GM23338 (cell line): Measurements from ENCODE around the gene THBS3. TPM values are rescaled to one million over a fixed set of nuclear protein-coding genes. Genes with fewer than 3 reads are reported as not detected.

Experiments used
- ATAC-seq: fragments of 200-7000 bp; cut with Tn5 transposase; 3 replicates; pipeline ENCODE4 v1.9.1; 2020
- DNase-seq: peaks from one replicate; pipeline ENCODE4 v3.0.0-alpha.2; 2015; ENCODE audit warnings: low spot score
- H2AFZ ChIP-seq: fragments of 200-600 bp; sonication (generic); 2 replicates; pipeline ENCODE4 v1.8.0; 2016; ENCODE audit warnings: antibody characterized with exemption, mild to moderate bottlenecking, moderate library complexity
- H3F3A ChIP-seq: fragments of 200-600 bp; sonication (generic); replicated peaks from 2 replicates; pipeline ENCODE4 v1.8.0; 2017; ENCODE audit warnings: antibody characterized with exemption, mixed run types, low read depth
- H3K27ac ChIP-seq: fragments of 200-600 bp; sonication (generic); 2 replicates; pipeline ENCODE4 v1.6.1; 2016; ENCODE audit warnings: low read depth
- H3K27me3 ChIP-seq: fragments of 200-600 bp; sonication (generic); 2 replicates; pipeline ENCODE4 v1.8.0; 2016; ENCODE audit warnings: mild to moderate bottlenecking, mixed run types, moderate library complexity; ENCODE audit not compliant: insufficient read depth
- H3K36me3 ChIP-seq: fragments of 200-600 bp; sonication (generic); 2 replicates; pipeline ENCODE4 v1.8.0; 2016; ENCODE audit warnings: mild to moderate bottlenecking; ENCODE audit not compliant: insufficient read depth
- H3K4me1 ChIP-seq: fragments of 200-600 bp; sonication (generic); 2 replicates; pipeline ENCODE4 v1.8.0; 2016; ENCODE audit warnings: mild to moderate bottlenecking, moderate library complexity; ENCODE audit not compliant: insufficient read depth
- H3K4me2 ChIP-seq: fragments of 200-600 bp; sonication (generic); 2 replicates; pipeline ENCODE4 v1.7.1; 2017; ENCODE audit warnings: mixed run types
- H3K4me3 ChIP-seq: fragments of 200-600 bp; sonication (generic); 2 replicates; pipeline ENCODE4 v1.6.1; 2016; ENCODE audit warnings: mixed run types
- H3K79me2 ChIP-seq: fragments of 200-600 bp; sonication (generic); replicated peaks from 2 replicates; pipeline ENCODE4 v1.8.0; 2017; ENCODE audit warnings: mild to moderate bottlenecking; ENCODE audit not compliant: insufficient read depth
- H3K9me2 ChIP-seq: fragments of 200-600 bp; sonication (generic); 2 replicates; pipeline ENCODE4 v1.8.0; 2017; ENCODE audit not compliant: insufficient read depth
- H4K20me1 ChIP-seq: fragments of 200-600 bp; sonication (generic); replicated peaks from 2 replicates; pipeline ENCODE4 v1.8.0; 2017; ENCODE audit warnings: mild to moderate bottlenecking; ENCODE audit not compliant: insufficient read depth
- H3K27ac Mint-ChIP-seq: 2 replicates; pipeline ENCODE4 v1.8.0; 2020; ENCODE audit warnings: inconsistent platforms, mild to moderate bottlenecking, moderate library complexity, mixed read lengths
- H3K27me3 Mint-ChIP-seq: 3 replicates; pipeline ENCODE4 v1.8.0; 2022; ENCODE audit warnings: low read depth, mild to moderate bottlenecking, moderate library complexity, mixed read lengths, inconsistent platforms; ENCODE audit not compliant: insufficient read depth, poor library complexity
- H3K36me3 Mint-ChIP-seq: 3 replicates; pipeline ENCODE4 v1.8.0; 2021; ENCODE audit warnings: low read depth, mild to moderate bottlenecking, inconsistent platforms, moderate library complexity, mixed read lengths
- H3K4me1 Mint-ChIP-seq: 3 replicates; pipeline ENCODE4 v1.8.0; 2020; ENCODE audit warnings: mild to moderate bottlenecking, inconsistent platforms, mixed read lengths
- H3K4me3 Mint-ChIP-seq: 3 replicates; pipeline ENCODE4 v1.8.0; 2021; ENCODE audit warnings: moderate library complexity, mild to moderate bottlenecking, inconsistent platforms, mixed read lengths
- H3K9me3 Mint-ChIP-seq: 3 replicates; pipeline ENCODE4 v1.8.0; 2020; ENCODE audit warnings: moderate library complexity, mild to moderate bottlenecking, inconsistent platforms, mixed read lengths
- NANOG ChIP-seq: IDR thresholded peaks from 2 replicates; pipeline ENCODE4 v1.6.1; 2016; ENCODE audit warnings: antibody characterized with exemption, borderline replicate concordance
- POLR2AphosphoS5 ChIP-seq: IDR thresholded peaks from 2 replicates; pipeline ENCODE4 v1.6.1; 2016; ENCODE audit warnings: antibody characterized with exemption, low read depth
- ZNF114 ChIP-seq: fragments of 250-450 bp; sonication (Bioruptor Pico); IDR thresholded peaks from 2 replicates; pipeline ENCODE4 v1.5.0; 2020; ENCODE audit warnings: mild to moderate bottlenecking, moderate library complexity
- ZNF331 ChIP-seq: fragments of 250-450 bp; sonication (Bioruptor Pico); IDR thresholded peaks from 2 replicates; pipeline ENCODE4 v1.5.0; 2020; ENCODE audit warnings: low read depth, mild to moderate bottlenecking, moderate library complexity
- polyA plus RNA-seq: library from polyadenylated mRNA; unstranded; fragments of >200 nt; fragmentation: Nextera tagmentation; extraction: Ambion mirVana; gene quantifications from 2 replicates; pipeline ENCODE4 v1.2.1, GENCODE V29; 2016
- total RNA-seq: library from RNA; depleted of rRNA; stranded (reverse); fragments of >200 nt; shearing (Covaris generic); gene quantifications from 2 replicates; pipeline ENCODE4 v1.2.3, GENCODE V29; 2014
- TF ChIP-seq, protein P1 (sequence below): IDR thresholded peaks from one replicate; pipeline ENCODE4 v1.6.1; 2018; ENCODE audit warnings: antibody characterized with exemption; ENCODE audit not compliant: unreplicated experiment
- TF ChIP-seq, protein P2 (sequence below): fragments of 250-450 bp; sonication (Bioruptor Pico); IDR thresholded peaks from 2 replicates; pipeline ENCODE4 v1.5.0; 2020; ENCODE audit warnings: mild to moderate bottlenecking, moderate library complexity
- TF ChIP-seq, protein P3 (sequence below), 2 experiments: fragments of 200-600 bp in 1 of 2; sonication (generic) in 1 of 2; conservative IDR thresholded peaks; 2 replicates each; pipeline versions ENCODE4 v1.5.1 to v1.6.1; 2016 to 2017; ENCODE audit warnings: antibody characterized with exemption in 2 of 2, low read depth in 2 of 2, mild to moderate bottlenecking in 2 of 2, moderate library complexity in 1 of 2

The THBS3 gene
- total and polyA plus RNA-seq, 2 experiments from 2014 or later, result 1.2 to 4.3 TPM

DNA sequence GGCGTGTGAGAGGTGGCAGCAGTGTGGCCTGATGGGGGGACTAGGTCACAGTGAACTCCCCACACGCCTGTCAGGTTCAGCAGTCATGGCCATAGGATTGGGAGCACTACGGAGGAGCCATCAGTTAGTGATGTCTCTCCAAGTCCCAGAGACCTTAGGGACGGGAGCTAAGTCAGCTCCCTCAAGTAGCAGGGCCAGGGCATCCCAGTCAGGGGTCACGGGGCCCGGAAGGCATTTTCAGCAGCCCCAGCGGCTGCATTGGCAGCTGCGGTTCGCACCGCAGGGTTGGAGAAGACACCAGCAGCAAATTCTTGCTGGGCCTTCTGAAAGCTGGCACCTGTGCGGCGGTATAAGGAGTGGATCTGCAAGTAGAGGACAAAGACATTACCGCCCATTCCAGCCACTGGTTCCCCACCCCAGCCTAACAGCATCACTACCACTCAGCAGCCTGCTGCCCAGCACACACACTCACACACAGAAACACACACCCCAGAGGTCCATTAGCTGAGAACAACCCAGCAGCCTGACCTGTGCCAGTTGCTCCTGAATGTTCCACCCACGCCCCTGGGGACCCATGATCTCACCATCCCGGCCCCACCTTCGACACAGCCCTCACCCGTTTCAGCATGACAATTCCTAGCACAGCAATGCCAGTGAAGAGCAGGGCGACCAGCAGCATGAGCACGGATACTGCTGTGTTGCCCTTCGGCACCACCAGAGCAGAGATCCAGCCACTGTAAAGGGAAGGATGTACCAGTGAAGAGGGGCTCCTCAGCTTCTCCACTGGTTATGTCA lies 48.6 kb upstream of the THBS3 start:
- no peak for TF ChIP-seq NANOG
- TF ChIP-seq, protein P1, sequence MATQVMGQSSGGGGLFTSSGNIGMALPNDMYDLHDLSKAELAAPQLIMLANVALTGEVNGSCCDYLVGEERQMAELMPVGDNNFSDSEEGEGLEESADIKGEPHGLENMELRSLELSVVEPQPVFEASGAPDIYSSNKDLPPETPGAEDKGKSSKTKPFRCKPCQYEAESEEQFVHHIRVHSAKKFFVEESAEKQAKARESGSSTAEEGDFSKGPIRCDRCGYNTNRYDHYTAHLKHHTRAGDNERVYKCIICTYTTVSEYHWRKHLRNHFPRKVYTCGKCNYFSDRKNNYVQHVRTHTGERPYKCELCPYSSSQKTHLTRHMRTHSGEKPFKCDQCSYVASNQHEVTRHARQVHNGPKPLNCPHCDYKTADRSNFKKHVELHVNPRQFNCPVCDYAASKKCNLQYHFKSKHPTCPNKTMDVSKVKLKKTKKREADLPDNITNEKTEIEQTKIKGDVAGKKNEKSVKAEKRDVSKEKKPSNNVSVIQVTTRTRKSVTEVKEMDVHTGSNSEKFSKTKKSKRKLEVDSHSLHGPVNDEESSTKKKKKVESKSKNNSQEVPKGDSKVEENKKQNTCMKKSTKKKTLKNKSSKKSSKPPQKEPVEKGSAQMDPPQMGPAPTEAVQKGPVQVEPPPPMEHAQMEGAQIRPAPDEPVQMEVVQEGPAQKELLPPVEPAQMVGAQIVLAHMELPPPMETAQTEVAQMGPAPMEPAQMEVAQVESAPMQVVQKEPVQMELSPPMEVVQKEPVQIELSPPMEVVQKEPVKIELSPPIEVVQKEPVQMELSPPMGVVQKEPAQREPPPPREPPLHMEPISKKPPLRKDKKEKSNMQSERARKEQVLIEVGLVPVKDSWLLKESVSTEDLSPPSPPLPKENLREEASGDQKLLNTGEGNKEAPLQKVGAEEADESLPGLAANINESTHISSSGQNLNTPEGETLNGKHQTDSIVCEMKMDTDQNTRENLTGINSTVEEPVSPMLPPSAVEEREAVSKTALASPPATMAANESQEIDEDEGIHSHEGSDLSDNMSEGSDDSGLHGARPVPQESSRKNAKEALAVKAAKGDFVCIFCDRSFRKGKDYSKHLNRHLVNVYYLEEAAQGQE, result no peak
- TF ChIP-seq, protein P2, sequence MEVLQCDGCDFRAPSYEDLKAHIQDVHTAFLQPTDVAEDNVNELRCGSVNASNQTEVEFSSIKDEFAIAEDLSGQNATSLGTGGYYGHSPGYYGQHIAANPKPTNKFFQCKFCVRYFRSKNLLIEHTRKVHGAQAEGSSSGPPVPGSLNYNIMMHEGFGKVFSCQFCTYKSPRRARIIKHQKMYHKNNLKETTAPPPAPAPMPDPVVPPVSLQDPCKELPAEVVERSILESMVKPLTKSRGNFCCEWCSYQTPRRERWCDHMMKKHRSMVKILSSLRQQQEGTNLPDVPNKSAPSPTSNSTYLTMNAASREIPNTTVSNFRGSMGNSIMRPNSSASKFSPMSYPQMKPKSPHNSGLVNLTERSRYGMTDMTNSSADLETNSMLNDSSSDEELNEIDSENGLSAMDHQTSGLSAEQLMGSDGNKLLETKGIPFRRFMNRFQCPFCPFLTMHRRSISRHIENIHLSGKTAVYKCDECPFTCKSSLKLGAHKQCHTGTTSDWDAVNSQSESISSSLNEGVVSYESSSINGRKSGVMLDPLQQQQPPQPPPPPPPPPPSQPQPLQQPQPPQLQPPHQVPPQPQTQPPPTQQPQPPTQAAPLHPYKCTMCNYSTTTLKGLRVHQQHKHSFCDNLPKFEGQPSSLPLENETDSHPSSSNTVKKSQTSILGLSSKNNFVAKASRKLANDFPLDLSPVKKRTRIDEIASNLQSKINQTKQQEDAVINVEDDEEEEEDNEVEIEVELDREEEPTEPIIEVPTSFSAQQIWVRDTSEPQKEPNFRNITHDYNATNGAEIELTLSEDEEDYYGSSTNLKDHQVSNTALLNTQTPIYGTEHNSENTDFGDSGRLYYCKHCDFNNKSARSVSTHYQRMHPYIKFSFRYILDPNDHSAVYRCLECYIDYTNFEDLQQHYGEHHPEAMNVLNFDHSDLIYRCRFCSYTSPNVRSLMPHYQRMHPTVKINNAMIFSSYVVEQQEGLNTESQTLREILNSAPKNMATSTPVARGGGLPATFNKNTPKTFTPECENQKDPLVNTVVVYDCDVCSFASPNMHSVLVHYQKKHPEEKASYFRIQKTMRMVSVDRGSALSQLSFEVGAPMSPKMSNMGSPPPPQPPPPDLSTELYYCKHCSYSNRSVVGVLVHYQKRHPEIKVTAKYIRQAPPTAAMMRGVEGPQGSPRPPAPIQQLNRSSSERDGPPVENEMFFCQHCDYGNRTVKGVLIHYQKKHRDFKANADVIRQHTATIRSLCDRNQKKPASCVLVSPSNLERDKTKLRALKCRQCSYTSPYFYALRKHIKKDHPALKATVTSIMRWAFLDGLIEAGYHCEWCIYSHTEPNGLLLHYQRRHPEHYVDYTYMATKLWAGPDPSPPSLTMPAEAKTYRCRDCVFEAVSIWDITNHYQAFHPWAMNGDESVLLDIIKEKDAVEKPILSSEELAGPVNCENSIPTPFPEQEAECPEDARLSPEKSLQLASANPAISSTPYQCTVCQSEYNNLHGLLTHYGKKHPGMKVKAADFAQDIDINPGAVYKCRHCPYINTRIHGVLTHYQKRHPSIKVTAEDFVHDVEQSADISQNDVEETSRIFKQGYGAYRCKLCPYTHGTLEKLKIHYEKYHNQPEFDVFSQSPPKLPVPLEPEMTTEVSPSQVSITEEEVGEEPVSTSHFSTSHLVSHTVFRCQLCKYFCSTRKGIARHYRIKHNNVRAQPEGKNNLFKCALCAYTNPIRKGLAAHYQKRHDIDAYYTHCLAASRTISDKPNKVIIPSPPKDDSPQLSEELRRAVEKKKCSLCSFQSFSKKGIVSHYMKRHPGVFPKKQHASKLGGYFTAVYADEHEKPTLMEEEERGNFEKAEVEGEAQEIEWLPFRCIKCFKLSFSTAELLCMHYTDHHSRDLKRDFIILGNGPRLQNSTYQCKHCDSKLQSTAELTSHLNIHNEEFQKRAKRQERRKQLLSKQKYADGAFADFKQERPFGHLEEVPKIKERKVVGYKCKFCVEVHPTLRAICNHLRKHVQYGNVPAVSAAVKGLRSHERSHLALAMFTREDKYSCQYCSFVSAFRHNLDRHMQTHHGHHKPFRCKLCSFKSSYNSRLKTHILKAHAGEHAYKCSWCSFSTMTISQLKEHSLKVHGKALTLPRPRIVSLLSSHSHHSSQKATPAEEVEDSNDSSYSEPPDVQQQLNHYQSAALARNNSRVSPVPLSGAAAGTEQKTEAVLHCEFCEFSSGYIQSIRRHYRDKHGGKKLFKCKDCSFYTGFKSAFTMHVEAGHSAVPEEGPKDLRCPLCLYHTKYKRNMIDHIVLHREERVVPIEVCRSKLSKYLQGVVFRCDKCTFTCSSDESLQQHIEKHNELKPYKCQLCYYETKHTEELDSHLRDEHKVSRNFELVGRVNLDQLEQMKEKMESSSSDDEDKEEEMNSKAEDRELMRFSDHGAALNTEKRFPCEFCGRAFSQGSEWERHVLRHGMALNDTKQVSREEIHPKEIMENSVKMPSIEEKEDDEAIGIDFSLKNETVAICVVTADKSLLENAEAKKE (CRISPR knock-in tag), result no peak
- TF ChIP-seq, protein P3, sequence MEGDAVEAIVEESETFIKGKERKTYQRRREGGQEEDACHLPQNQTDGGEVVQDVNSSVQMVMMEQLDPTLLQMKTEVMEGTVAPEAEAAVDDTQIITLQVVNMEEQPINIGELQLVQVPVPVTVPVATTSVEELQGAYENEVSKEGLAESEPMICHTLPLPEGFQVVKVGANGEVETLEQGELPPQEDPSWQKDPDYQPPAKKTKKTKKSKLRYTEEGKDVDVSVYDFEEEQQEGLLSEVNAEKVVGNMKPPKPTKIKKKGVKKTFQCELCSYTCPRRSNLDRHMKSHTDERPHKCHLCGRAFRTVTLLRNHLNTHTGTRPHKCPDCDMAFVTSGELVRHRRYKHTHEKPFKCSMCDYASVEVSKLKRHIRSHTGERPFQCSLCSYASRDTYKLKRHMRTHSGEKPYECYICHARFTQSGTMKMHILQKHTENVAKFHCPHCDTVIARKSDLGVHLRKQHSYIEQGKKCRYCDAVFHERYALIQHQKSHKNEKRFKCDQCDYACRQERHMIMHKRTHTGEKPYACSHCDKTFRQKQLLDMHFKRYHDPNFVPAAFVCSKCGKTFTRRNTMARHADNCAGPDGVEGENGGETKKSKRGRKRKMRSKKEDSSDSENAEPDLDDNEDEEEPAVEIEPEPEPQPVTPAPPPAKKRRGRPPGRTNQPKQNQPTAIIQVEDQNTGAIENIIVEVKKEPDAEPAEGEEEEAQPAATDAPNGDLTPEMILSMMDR (conservative IDR thresholded peaks at IDR 0.05; ENCODE audit: low read depth in 2 of 2), result no peak
- no peak for TF ChIP-seq ZNF331 (CRISPR knock-in tag)
- no peak for TF ChIP-seq ZNF114 (CRISPR knock-in tag)
- TF ChIP-seq POLR2AphosphoS5, result no peak
- H3K4me3 Mint-ChIP-seq, result peak overlapping the region; percentile 83
- H3F3A ChIP-seq, result peaks cover 14% of the 10 kb centered on the region
- H3K4me2 ChIP-seq, result peak overlapping the region; percentile 98
- H2AFZ ChIP-seq, result peak overlapping the region; percentile 88
- H3K27me3 Mint-ChIP-seq, result peaks cover 16% of the 10 kb centered on the region
- no peaks in the 10 kb centered on the region for H4K20me1 ChIP-seq
- peaks cover 26% of the 10 kb centered on the region for H3K4me1 Mint-ChIP-seq
- H3K27ac ChIP-seq, result peak overlapping the region; percentile 76; the same call in 1 of the 2 replicates
- peaks cover 18% of the 10 kb centered on the region for H3K4me1 ChIP-seq
- H3K27ac Mint-ChIP-seq, result peak overlapping the region; percentile 57
- H3K9me3 Mint-ChIP-seq, result no peaks in the 10 kb centered on the region
- no peaks in the 10 kb centered on the region for H3K27me3 ChIP-seq
- peaks cover 27% of the 10 kb centered on the region for H3K36me3 Mint-ChIP-seq
- peaks cover 8% of the 10 kb centered on the region for H3K79me2 ChIP-seq
- peaks cover 9% of the 10 kb centered on the region; the same call in 1 of the 2 replicates for H3K36me3 ChIP-seq
- no peaks in the 10 kb centered on the region for H3K9me2 ChIP-seq
- no peak for DNase-seq
- peak; percentile 2; the same call in 2 of the 3 replicates for ATAC-seq
- H3K4me3 ChIP-seq, result peak overlapping the region; percentile 89
